GM12878 (cell line): Measurements from ENCODE around the gene JAG2.

Experiments used
- NFYB ChIP-seq: IDR thresholded peaks from 2 replicates; pipeline ENCODE4 v1.6.1; 2011; ENCODE audit warnings: low read depth, mild to moderate bottlenecking, low read length, improper control_type of control experiment, moderate library complexity; ENCODE audit not compliant: insufficient read depth
- ZBED1 ChIP-seq: IDR thresholded peaks from 2 replicates; pipeline ENCODE4 v1.6.1; 2016; ENCODE audit warnings: borderline replicate concordance
- TF ChIP-seq, protein P1 (sequence below), 3 experiments: IDR thresholded peaks in 2 of 3; conservative IDR thresholded peaks in 1 of 3; 2 replicates each; pipeline ENCODE4 v1.5.1; 2011; ENCODE audit warnings: low read depth in 3 of 3, low read length in 3 of 3, mild to moderate bottlenecking in 3 of 3, control low read depth in 2 of 3, moderate library complexity in 2 of 3, inconsistent platforms in 1 of 3, mixed read lengths in 1 of 3; ENCODE audit not compliant: control insufficient read depth in 2 of 3, insufficient read depth in 1 of 3; ENCODE audit errors: extremely low read depth in 1 of 3
- TF ChIP-seq, protein P2 (sequence below): IDR thresholded peaks from 2 replicates; pipeline ENCODE4 v1.6.1; 2012; ENCODE audit warnings: low read depth, low read length, improper control_type of control experiment

DNA sequence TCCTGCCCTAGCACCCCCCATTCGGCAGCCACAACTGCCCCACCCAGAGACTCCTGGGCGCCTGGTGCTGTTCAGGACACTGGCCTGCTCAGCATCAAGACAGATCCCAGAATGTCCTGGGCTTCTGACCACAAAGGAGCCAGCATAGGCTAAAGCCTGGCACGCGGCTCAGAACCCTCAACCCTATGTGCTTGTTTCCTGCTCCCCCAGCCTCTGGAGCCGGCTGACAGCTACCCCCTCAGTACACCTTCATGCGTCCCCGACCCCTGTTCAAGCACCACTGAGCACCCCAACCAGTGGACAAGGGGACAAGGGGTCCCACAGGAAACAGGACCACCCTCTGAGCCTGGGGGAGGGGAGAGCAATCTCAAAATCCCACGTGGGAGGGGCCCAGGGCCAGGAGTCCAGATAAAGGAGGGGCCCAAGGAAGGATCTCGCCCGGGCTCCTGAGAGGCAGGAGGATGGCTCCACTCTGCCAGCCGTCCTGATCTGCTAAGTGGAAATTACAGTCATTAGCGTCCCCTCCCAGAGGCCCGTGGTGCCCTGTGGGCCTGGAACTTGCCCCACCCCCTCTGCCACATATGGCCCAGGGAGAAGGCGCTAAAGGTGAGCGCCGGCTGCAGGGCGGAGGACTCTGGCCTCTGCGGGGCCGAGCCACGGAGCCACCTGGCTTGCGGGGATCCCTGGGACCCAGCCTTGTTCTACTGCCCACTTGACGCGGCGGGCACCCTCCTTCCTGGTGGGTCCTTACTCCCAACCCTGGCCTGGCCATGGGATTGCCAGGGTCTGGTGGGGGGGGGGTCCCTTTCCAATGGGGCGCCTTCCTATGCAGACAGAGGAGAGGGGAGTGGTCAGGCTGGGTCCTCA lies 76.2 kb downstream of the JAG2 start:
- TF ChIP-seq, protein P1, sequence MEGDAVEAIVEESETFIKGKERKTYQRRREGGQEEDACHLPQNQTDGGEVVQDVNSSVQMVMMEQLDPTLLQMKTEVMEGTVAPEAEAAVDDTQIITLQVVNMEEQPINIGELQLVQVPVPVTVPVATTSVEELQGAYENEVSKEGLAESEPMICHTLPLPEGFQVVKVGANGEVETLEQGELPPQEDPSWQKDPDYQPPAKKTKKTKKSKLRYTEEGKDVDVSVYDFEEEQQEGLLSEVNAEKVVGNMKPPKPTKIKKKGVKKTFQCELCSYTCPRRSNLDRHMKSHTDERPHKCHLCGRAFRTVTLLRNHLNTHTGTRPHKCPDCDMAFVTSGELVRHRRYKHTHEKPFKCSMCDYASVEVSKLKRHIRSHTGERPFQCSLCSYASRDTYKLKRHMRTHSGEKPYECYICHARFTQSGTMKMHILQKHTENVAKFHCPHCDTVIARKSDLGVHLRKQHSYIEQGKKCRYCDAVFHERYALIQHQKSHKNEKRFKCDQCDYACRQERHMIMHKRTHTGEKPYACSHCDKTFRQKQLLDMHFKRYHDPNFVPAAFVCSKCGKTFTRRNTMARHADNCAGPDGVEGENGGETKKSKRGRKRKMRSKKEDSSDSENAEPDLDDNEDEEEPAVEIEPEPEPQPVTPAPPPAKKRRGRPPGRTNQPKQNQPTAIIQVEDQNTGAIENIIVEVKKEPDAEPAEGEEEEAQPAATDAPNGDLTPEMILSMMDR (IDR thresholded peaks at IDR 0.05 in 2 of 3, conservative IDR thresholded peaks at IDR 0.05 in 1 of 3; ENCODE audit: control insufficient read depth in 2 of 3, extremely low read depth in 1 of 3, insufficient read depth in 1 of 3, low read depth in 3 of 3, low read length in 3 of 3): no peak
- TF ChIP-seq, protein P2, sequence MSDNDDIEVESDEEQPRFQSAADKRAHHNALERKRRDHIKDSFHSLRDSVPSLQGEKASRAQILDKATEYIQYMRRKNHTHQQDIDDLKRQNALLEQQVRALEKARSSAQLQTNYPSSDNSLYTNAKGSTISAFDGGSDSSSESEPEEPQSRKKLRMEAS: no peak
- no peak for TF ChIP-seq NFYB
- no peak for TF ChIP-seq ZBED1
